Neural cell (in vitro differentiated cells): Measurements from ENCODE around the gene ZHX3. TPM values are rescaled to one million over a fixed set of nuclear protein-coding genes. Genes with fewer than 3 reads are reported as not detected.

ENCODE experiments used
- H2AFZ ChIP-seq: fragments of 200-600, 300-800 bp; sonication (generic), shearing (Covaris generic); 2 replicates; pipeline ENCODE4 v1.6.0; 2014; ENCODE audit warnings: low read depth, mild to moderate bottlenecking, antibody characterized with exemption, low read length, moderate library complexity
- H3F3A ChIP-seq: fragments of 200-600 bp; shearing (Covaris generic); 2 replicates; pipeline ENCODE4 v1.6.1; 2016; ENCODE audit warnings: mild to moderate bottlenecking, moderate library complexity, mixed read lengths, antibody characterized with exemption, low read length; ENCODE audit not compliant: insufficient read depth, poor library complexity, severe bottlenecking
- H3K27ac ChIP-seq: fragments of 200-600, 300-800 bp; sonication (generic), shearing (Covaris generic); 2 replicates; pipeline ENCODE4 v1.5.1; 2014; ENCODE audit warnings: mild to moderate bottlenecking, low read length, moderate library complexity
- H3K27me3 ChIP-seq: fragments of 300-800, 200-600 bp; sonication (generic), shearing (Covaris generic); 2 replicates; pipeline ENCODE4 v1.6.0; 2014; ENCODE audit warnings: mild to moderate bottlenecking, low read depth, low read length, moderate library complexity; ENCODE audit not compliant: insufficient read depth
- H3K36me3 ChIP-seq: fragments of 300-800, 200-600 bp; sonication (generic), shearing (Covaris generic); 2 replicates; pipeline ENCODE4 v1.5.1; 2014; ENCODE audit warnings: mild to moderate bottlenecking, antibody characterized with exemption, low read length, moderate library complexity; ENCODE audit not compliant: insufficient read depth
- H3K4me2 ChIP-seq: fragments of 300-800, 200-600 bp; sonication (generic), shearing (Covaris generic); 2 replicates; pipeline ENCODE4 v1.6.0; 2014; ENCODE audit warnings: mild to moderate bottlenecking, low read length
- H3K4me3 ChIP-seq: fragments of 300-800, 200-600 bp; sonication (generic), shearing (Covaris generic); 2 replicates; pipeline ENCODE4 v1.5.1; 2014; ENCODE audit warnings: mild to moderate bottlenecking, low read length, moderate library complexity
- H3K79me2 ChIP-seq: fragments of 200-600 bp; shearing (Covaris generic); replicated peaks from 2 replicates; pipeline ENCODE4 v1.6.0; 2014; ENCODE audit warnings: mild to moderate bottlenecking, low read length, moderate library complexity; ENCODE audit not compliant: insufficient read depth
- H3K9ac ChIP-seq: fragments of 300-800, 200-600 bp; sonication (generic), shearing (Covaris generic); 2 replicates; pipeline ENCODE4 v1.6.1; 2016; ENCODE audit warnings: mild to moderate bottlenecking, low read length, mixed read lengths
- H3K9me2 ChIP-seq: fragments of 200-600 bp; shearing (Covaris generic); 2 replicates; pipeline ENCODE4 v1.6.1; 2016; ENCODE audit warnings: mild to moderate bottlenecking, low read length, mixed read lengths; ENCODE audit not compliant: insufficient read depth
- H3K9me3 ChIP-seq: fragments of 200-600, 300-800 bp; sonication (generic), shearing (Covaris generic); 2 replicates; pipeline ENCODE4 v1.6.1; 2016; ENCODE audit warnings: mild to moderate bottlenecking, mixed run types, low read length, moderate library complexity, mixed read lengths
- H4K20me1 ChIP-seq: fragments of 200-600 bp; shearing (Covaris generic); 2 replicates; pipeline ENCODE4 v1.6.1; 2016; ENCODE audit warnings: mild to moderate bottlenecking, mixed run types; ENCODE audit not compliant: insufficient read depth
- CTCF ChIP-seq: fragments of 450-650 bp; IDR thresholded peaks from 2 replicates; pipeline ENCODE4 v1.5.1; 2014; ENCODE audit warnings: antibody characterized with exemption, mild to moderate bottlenecking, moderate library complexity; ENCODE audit not compliant: poor library complexity, severe bottlenecking
- EP300 ChIP-seq: fragments of 450-650 bp; conservative IDR thresholded peaks from 2 replicates; pipeline ENCODE4 v1.6.1; 2014; ENCODE audit warnings: antibody characterized with exemption, mild to moderate bottlenecking, moderate library complexity; ENCODE audit not compliant: poor library complexity, severe bottlenecking
- EZH2 ChIP-seq: fragments of 200-600, 300-800 bp; shearing (Covaris generic), sonication (generic); IDR thresholded peaks from 2 replicates; pipeline ENCODE4 v1.6.1; 2014; ENCODE audit warnings: antibody characterized with exemption, low read length, borderline replicate concordance, mild to moderate bottlenecking; ENCODE audit not compliant: insufficient read depth, poor library complexity, severe bottlenecking
- MXI1 ChIP-seq: fragments of 450-650 bp; conservative IDR thresholded peaks from 2 replicates; pipeline ENCODE4 v1.6.1; 2014; ENCODE audit warnings: antibody characterized with exemption, mild to moderate bottlenecking; ENCODE audit not compliant: poor library complexity, severe bottlenecking
- POLR2AphosphoS5 ChIP-seq: IDR thresholded peaks from 2 replicates; pipeline ENCODE4 v1.6.1; 2012
- RAD21 ChIP-seq: fragments of 450-650 bp; conservative IDR thresholded peaks from 2 replicates; pipeline ENCODE4 v1.6.1; 2014; ENCODE audit warnings: antibody characterized with exemption, mild to moderate bottlenecking, moderate library complexity
- REST ChIP-seq: IDR thresholded peaks from 2 replicates; pipeline ENCODE4 v1.6.1; 2012; ENCODE audit warnings: borderline replicate concordance
- SMC3 ChIP-seq: fragments of 450-650 bp; conservative IDR thresholded peaks from 2 replicates; pipeline ENCODE4 v1.6.1; 2014; ENCODE audit warnings: antibody characterized with exemption, mild to moderate bottlenecking, moderate library complexity; ENCODE audit not compliant: poor library complexity
- TAF1 ChIP-seq: IDR thresholded peaks from 2 replicates; pipeline ENCODE4 v1.6.1; 2012; ENCODE audit warnings: low read depth
- polyA plus RNA-seq: library from polyadenylated mRNA; depleted of rRNA; stranded (reverse); fragments of >200 nt; gene quantifications from 2 replicates; pipeline ENCODE4 v1.2.3, GENCODE V29; 2014

ZHX3 gene
- polyA plus RNA-seq, 1 donor from 2014 or later = 10.3 TPM

DNA sequence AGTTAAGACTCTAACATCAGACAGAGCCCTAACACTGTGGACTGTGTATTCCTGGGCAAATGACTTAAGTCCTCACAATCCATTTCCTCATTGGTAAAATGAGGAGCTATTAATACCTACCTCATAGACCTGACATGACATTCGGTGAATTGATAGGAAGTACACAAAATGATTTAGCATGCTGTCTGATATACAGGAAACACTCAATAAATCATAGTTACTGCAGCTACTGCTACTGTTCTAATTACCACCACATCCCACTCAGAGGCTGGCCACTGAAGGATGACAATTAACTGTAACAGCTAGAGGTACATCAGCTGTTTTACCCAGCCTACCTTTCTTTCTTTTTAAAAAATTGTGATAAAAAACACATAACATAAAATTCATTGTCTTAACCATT is 92.4 kb downstream of the ZHX3 start:
- Histone ChIP-seq H3K4me2 (no peak overlapping the region), H3K79me2 (no peaks in the 10 kb centered on the region), H3K27ac (no peak overlapping the region)

GRCh38 chr20:41224281-41224680 is 93.2 kb downstream of the ZHX3 start:
- TF ChIP-seq REST (no peak), SMC3 (no peak), POLR2AphosphoS5 (no peak), MXI1 (no peak), TAF1 (no peak)
- Histone ChIP-seq H3K9me2 (no peaks in the 10 kb centered on the region), H3K4me2 (no peak overlapping the region), H3K9ac (no peak overlapping the region), H3K36me3 (no peaks in the 10 kb centered on the region), H3K9me3 (no peaks in the 10 kb centered on the region), H3K27me3 (no peaks in the 10 kb centered on the region), H3F3A (no peaks in the 10 kb centered on the region), H3K79me2 (no peaks in the 10 kb centered on the region), H4K20me1 (no peaks in the 10 kb centered on the region), H3K27ac (no peak overlapping the region), H2AFZ (no peak overlapping the region), H3K4me3 (no peak overlapping the region)

More for the DNA sequence above, 92.4 kb downstream of the ZHX3 start:
- H4K20me1 ChIP-seq = no peaks in the 10 kb centered on the region
- H3K9me3 ChIP-seq = no peaks in the 10 kb centered on the region
- no peak overlapping the region for H3K9ac ChIP-seq
- TF ChIP-seq RAD21 (no peak), REST (no peak), EP300 (no peak), TAF1 (no peak), SMC3 (no peak), CTCF (no peak), MXI1 (no peak), POLR2AphosphoS5 (no peak), EZH2 (no peak)
- no peaks in the 10 kb centered on the region for H3F3A ChIP-seq
- no peaks in the 10 kb centered on the region for H3K36me3 ChIP-seq
- no peak overlapping the region for H2AFZ ChIP-seq
- no peak overlapping the region for H3K4me3 ChIP-seq
- no peaks in the 10 kb centered on the region for H3K27me3 ChIP-seq
- H3K9me2 ChIP-seq = no peaks in the 10 kb centered on the region
